Measurements from ENCODE around the gene DAB2IP.

DNA sequence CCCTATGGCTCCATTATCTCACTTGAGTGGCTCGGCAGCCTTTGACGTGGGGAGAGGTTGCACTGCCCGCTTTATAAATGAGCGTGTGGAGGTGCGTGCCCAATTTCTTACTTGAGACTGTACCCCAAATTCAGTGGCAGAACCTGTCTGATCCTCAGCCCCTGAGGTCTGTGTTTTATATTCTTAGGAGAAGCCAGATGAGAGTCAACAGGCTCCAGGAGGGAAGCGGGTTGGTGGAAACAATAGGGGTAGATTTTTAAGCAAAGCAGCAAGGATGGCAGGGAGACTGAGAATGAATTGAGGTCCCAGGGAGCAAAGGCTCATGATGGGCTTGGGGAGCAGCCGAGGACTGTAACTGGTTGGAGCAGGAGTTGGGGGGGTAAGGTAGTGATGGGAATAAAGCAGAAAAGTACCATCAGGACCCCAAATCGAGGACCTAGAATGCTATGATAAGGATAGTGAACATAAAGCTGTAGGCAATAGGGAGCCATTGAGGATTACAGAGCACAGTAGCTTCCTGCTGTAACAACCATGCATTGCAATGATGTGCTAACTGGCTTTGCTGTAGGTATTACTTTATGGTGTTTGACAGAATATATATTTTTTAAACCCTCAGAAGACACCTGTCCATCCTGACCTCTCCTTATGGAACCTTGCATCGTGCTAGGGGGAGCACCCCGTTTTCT, 43.1 kb upstream of the DAB2IP start:
- TF ChIP-seq, protein P1, sequence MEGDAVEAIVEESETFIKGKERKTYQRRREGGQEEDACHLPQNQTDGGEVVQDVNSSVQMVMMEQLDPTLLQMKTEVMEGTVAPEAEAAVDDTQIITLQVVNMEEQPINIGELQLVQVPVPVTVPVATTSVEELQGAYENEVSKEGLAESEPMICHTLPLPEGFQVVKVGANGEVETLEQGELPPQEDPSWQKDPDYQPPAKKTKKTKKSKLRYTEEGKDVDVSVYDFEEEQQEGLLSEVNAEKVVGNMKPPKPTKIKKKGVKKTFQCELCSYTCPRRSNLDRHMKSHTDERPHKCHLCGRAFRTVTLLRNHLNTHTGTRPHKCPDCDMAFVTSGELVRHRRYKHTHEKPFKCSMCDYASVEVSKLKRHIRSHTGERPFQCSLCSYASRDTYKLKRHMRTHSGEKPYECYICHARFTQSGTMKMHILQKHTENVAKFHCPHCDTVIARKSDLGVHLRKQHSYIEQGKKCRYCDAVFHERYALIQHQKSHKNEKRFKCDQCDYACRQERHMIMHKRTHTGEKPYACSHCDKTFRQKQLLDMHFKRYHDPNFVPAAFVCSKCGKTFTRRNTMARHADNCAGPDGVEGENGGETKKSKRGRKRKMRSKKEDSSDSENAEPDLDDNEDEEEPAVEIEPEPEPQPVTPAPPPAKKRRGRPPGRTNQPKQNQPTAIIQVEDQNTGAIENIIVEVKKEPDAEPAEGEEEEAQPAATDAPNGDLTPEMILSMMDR (IDR thresholded peaks at IDR 0.05), result no peak
- no peak for TF ChIP-seq POLR2A (IDR thresholded peaks at IDR 0.05)
